ENCODE results near the gene FAT4. TPM values are rescaled to one million over a fixed set of nuclear protein-coding genes. Genes with fewer than 3 reads are reported as not detected.

FAT4 gene, protein sequence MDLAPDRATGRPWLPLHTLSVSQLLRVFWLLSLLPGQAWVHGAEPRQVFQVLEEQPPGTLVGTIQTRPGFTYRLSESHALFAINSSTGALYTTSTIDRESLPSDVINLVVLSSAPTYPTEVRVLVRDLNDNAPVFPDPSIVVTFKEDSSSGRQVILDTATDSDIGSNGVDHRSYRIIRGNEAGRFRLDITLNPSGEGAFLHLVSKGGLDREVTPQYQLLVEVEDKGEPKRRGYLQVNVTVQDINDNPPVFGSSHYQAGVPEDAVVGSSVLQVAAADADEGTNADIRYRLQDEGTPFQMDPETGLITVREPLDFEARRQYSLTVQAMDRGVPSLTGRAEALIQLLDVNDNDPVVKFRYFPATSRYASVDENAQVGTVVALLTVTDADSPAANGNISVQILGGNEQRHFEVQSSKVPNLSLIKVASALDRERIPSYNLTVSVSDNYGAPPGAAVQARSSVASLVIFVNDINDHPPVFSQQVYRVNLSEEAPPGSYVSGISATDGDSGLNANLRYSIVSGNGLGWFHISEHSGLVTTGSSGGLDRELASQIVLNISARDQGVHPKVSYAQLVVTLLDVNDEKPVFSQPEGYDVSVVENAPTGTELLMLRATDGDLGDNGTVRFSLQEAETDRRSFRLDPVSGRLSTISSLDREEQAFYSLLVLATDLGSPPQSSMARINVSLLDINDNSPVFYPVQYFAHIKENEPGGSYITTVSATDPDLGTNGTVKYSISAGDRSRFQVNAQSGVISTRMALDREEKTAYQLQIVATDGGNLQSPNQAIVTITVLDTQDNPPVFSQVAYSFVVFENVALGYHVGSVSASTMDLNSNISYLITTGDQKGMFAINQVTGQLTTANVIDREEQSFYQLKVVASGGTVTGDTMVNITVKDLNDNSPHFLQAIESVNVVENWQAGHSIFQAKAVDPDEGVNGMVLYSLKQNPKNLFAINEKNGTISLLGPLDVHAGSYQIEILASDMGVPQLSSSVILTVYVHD (N-terminal part only)
- total RNA-seq, result 8.1 TPM in 2 replicates

GRCh38 chr4:125314676-125315575 lies at the start of gene FAT4:
Gene FAT4, plus strand, starts transcription at chr4:125314955. Its CDS starts 1,457 bp downstream, at chr4:125316412.

All from smooth muscle cell of bladder (primary cell).